Activated CD8-positive, alpha-beta T cell treated with anti-CD3 and anti-CD28 coated beads for 36 hours (primary cell): ENCODE data around the gene KIRREL2. TPM values are rescaled to one million over a fixed set of nuclear protein-coding genes. Genes with fewer than 3 reads are reported as not detected.
"Not testable (repeated sequence)": the region's sequence is repeated elsewhere in the genome, so short reads cannot be mapped to it uniquely, and the experiment has no call there.

Experiments used
- ATAC-seq: fragments of 200-7000 bp; cut with Tn5 transposase; one replicate; pipeline ENCODE4 v1.10.0; 2021; ENCODE audit warnings: mild to moderate bottlenecking, moderate library complexity
- CTCF ChIA-PET: fragments of 350-600 bp; sonication (Branson Sonifier 250); formaldehyde crosslinking; loops from one replicate; lab custom pipeline; 2021; ENCODE audit warnings: antibody characterized with exemption; lab: Charles Lee
- POLR2A ChIA-PET: fragments of 350-600 bp; sonication (Branson Sonifier 250); formaldehyde crosslinking; loops from one replicate; lab custom pipeline; 2021; ENCODE audit warnings: antibody characterized with exemption; lab: Charles Lee
- DNase-seq: peaks from one replicate; pipeline ENCODE4 v3.0.0-alpha.2; 2020
- H3K27ac Mint-ChIP-seq: one replicate; pipeline ENCODE4 v1.8.0; 2021; ENCODE audit warnings: mild to moderate bottlenecking, mixed read lengths
- H3K27me3 Mint-ChIP-seq: one replicate; pipeline ENCODE4 v1.8.0; 2021; ENCODE audit warnings: mixed read lengths
- H3K36me3 Mint-ChIP-seq: one replicate; pipeline ENCODE4 v1.8.0; 2021; ENCODE audit warnings: low read depth, mixed read lengths
- H3K4me1 Mint-ChIP-seq: one replicate; pipeline ENCODE4 v1.8.0; 2021; ENCODE audit warnings: low read depth, mixed read lengths
- H3K4me3 Mint-ChIP-seq: one replicate; pipeline ENCODE4 v1.8.0; 2021; ENCODE audit warnings: mild to moderate bottlenecking, moderate library complexity, mixed read lengths
- H3K9me3 Mint-ChIP-seq: one replicate; pipeline ENCODE4 v1.8.0; 2021; ENCODE audit warnings: mixed read lengths
- CTCF ChIP-seq: fragments of 200-600 bp; IDR thresholded peaks from one replicate; pipeline ENCODE4 v1.8.0; 2022; ENCODE audit warnings: antibody characterized with exemption, mild to moderate bottlenecking
- intact Hi-C: fragments of 100-400 bp; cut with micrococcal nuclease; formaldehyde crosslinking; loops from one replicate; pipeline ENCODE4 v1.10.0; 2022
- total RNA-seq, 2 experiments: library from RNA; stranded (reverse); gene quantifications; one replicate each; pipeline ENCODE4 v1.2.3, GENCODE V29; 2021

Gene KIRREL2
- total RNA-seq, 2 experiments from 2014 or later, result 1.4 TPM

GRCh38 chr19:35908010-35908441 lies 51.3 kb downstream of the KIRREL2 start, which contains the start of gene TYROBP:
TSS of gene TYROBP (minus strand) at chr19:35908295. CDS start at chr19:35908228, 67 bp downstream.
- Mint-ChIP-seq H3K27me3 (no peaks in the 10 kb centered on the region), H3K36me3 (peaks cover 6% of the 10 kb centered on the region), H3K4me3 (no peak within 1 kb of the TSS), H3K9me3 (no peaks in the 10 kb centered on the region), H3K27ac (peak within 1 kb of the TSS; percentile 64), H3K4me1 (peaks cover 46% of the 10 kb centered on the region)
- intact Hi-C loops, result no loop called here
- ChIA-PET CTCF (interaction anchor here (0.8 to 1.3 kb wide), 3 partner anchors 13 to 21 kb away, joined by 3 to 4 read pairs (median 4); no protein-coding TSS in a partner anchor), POLR2A (no interaction called here)
- no peak for ATAC-seq
- no peak for TF ChIP-seq CTCF
- no peak for DNase-seq

GRCh38 chr19:35908973-35909683 lies 52.4 kb downstream of the KIRREL2 start:
- Mint-ChIP-seq H3K27ac (peak overlapping the region; percentile 35), H3K27me3 (no peaks in the 10 kb centered on the region), H3K4me3 (no peak overlapping the region), H3K4me1 (peaks cover 46% of the 10 kb centered on the region), H3K36me3 (no peaks in the 10 kb centered on the region), H3K9me3 (no peaks in the 10 kb centered on the region)
- DNase-seq (no peak), ATAC-seq (peak; percentile 24)
- intact Hi-C loops, result no loop called here
- ChIA-PET CTCF (interaction anchor here (0.6 to 1.3 kb wide), 3 partner anchors 12 to 146 kb away, joined by 3 to 4 read pairs (median 3); no protein-coding TSS in a partner anchor), POLR2A (no interaction called here)
- TF ChIP-seq CTCF, result no peak

GRCh38 chr19:35909684-35910035 lies 52.9 kb downstream of the KIRREL2 start:
- DNase-seq (no peak), ATAC-seq (no peak)
- POLR2A ChIA-PET, result no interaction called here
- Mint-ChIP-seq H3K27me3 (no peaks in the 10 kb centered on the region), H3K36me3 (no peaks in the 10 kb centered on the region), H3K4me1 (peaks cover 41% of the 10 kb centered on the region), H3K9me3 (no peaks in the 10 kb centered on the region), H3K27ac (no peak overlapping the region), H3K4me3 (no peak overlapping the region)
- no peak for TF ChIP-seq CTCF
- intact Hi-C loops, result no loop called here
- CTCF ChIA-PET, result interaction anchor here (1.3 kb wide), 1 partner anchor 12 kb away, joined by 4 read pairs; no protein-coding TSS in a partner anchor

- H3K27ac Mint-ChIP-seq, ATAC-seq, CTCF ChIA-PET, H3K9me3 Mint-ChIP-seq, DNase-seq, POLR2A ChIA-PET, H3K27me3 Mint-ChIP-seq, H3K4me3 Mint-ChIP-seq, intact Hi-C loops, H3K36me3 Mint-ChIP-seq: not testable (repeated sequence)
- H3K4me1 Mint-ChIP-seq, result peaks cover 38% of the 10 kb centered on the region
Measured at GRCh38 chr19:35910355-35910754, 53.6 kb downstream of the KIRREL2 start.

GRCh38 chr19:35911173-35911572 lies 54.5 kb downstream of the KIRREL2 start:
- TF ChIP-seq CTCF, result no peak
- DNase-seq (no peak), ATAC-seq (no peak)
- intact Hi-C loops, result no loop called here
- ChIA-PET POLR2A (interaction anchor here (0.8 to 2.1 kb wide), 3 partner anchors 14 to 199 kb away, joined by 3 to 5 read pairs (median 3); no protein-coding TSS in a partner anchor), CTCF (interaction anchor here (2.6 kb wide), 1 partner anchor 29 kb away, joined by 8 read pairs; no protein-coding TSS in a partner anchor)
- Mint-ChIP-seq H3K27me3 (no peaks in the 10 kb centered on the region), H3K27ac (no peak overlapping the region), H3K4me1 (peaks cover 39% of the 10 kb centered on the region), H3K9me3 (no peaks in the 10 kb centered on the region), H3K4me3 (no peak overlapping the region), H3K36me3 (no peaks in the 10 kb centered on the region)
